ENCODE measurements around the gene TBC1D22A.
"Not testable (repeated sequence)": the region's sequence is repeated elsewhere in the genome, so short reads cannot be mapped to it uniquely, and the experiment has no call there.

The TBC1D22A gene

DNA sequence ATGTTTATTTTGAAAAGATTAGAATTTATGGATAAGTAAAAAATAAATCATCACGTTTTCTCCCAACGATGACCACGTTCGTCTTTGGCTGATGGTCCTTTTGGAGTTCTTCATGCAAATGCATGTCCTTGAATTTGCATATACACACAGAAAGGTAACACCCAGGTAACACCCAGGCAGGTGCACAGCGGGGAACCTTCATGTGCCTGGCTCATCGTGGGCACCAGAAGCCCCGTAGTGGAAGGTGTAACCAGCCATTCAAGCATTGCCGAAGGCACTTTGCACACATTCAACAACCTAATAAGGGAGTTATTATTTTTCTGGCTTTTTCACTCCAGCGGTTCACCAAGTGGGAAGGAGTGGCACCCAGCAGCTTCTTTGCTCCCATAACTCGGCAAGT lies 404.6 kb downstream of the TBC1D22A start:
- no peak for DNase-seq (ENCODE audit: low read depth in 2 of 2)

DNA sequence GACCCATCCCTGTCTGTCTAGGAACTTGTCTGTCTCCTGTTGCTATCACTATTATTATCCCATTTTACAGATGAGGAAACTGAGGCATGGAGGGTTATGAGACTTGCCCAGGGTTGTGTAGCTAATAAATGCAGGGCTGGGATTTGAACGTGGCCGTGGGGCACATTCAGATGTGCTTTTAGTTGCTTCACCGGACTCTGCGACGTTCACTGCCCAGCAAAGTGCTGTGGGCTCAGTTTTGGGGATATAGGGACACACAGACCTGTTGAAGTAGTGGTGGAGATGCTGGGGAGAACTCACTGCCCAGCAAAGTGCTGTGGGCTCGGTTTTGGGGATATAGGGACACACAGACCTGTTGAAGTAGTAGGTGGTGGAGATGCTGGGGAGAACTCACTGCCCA lies 405.5 kb downstream of the TBC1D22A start:
- DNase-seq (ENCODE audit: low read depth in 2 of 2): not testable (repeated sequence)

DNA sequence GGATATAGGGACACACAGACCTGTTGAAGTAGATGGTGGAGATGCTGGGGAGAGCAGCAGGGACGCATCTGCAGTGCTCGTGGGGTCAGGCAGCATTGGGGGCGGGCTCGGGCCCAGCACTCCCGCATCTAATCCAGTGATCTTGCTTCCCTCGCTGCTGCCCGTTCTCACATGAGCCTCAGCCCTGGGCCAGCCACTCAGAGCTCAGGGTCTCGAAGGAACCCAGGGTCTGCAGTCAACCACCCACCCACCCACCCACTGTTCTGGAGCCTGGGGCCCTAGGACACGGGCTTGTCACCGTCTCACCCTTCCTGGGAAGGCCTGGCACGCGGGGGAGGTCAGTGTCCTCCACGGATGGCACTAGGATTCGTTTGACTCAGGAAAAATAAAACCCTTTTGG lies 406.0 kb downstream of the TBC1D22A start:
- DNase-seq (ENCODE audit: low read depth in 2 of 2): no peak

DNA sequence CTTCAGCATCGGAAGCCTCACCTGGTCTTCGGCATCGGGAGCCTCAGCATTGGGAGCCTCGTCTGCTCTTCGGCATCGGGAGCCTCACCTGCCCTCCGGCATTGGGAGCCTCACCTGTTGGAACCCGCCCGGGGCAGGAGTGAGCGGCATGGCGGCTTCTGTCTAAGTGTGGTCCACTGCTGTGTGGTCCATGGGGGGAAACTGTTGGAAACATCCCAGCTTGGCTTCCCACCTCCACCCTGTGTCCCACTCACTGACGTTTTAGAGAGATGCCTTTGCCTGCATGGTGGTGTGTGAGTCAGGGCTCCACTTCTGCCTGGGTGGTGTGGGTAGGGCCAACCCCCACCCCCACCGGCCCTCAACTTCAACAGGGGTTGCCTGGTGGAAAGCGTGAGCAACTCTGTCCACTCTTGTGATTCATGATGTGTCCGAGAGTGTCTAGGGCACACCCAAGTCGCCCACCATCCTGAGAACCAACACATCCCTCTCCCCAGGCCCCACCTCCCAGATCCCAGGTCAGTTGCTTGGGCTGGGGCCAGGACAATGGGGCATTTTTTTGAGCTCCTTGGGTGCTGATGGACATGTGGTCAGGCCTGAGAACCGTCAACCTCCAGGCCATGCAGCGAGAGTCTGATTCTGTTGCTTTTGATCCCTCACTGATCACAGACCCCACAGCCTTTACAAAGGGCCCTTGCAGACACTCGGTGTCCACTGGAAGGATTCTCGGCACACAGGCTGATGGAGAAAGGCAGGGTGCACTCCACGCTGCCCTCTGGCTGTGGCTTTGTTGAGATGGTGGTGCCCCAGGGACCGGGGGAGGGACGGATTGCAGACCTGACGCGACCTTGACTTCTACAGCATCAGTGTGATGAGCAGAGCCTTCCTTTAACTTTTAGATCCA lies 406.7 kb downstream of the TBC1D22A start:
- DNase-seq (ENCODE audit: low read depth in 2 of 2): no peak

DNA sequence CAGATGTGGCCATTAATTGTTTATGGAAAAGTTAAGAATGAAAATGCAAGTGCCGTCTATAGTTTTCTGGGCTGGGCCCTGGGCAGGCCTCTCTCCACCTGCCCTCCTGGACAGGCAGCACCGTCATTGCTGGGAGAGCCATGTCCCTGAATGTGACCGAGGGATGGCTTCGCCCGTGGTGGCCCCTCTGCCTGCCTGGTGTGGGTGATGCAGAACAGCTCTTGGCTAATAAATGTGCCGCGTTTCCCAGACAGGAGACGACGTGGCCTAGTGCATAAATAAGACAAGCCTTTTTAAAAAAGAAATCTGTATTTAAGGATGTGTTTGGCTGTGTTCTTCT lies 407.3 kb downstream of the TBC1D22A start:
- DNase-seq (ENCODE audit: low read depth in 2 of 2): no peak

GRCh38 chr22:47170511-47171440 lies 408.3 kb downstream of the TBC1D22A start:
- not testable (repeated sequence) for DNase-seq (ENCODE audit: low read depth in 2 of 2)

DNA sequence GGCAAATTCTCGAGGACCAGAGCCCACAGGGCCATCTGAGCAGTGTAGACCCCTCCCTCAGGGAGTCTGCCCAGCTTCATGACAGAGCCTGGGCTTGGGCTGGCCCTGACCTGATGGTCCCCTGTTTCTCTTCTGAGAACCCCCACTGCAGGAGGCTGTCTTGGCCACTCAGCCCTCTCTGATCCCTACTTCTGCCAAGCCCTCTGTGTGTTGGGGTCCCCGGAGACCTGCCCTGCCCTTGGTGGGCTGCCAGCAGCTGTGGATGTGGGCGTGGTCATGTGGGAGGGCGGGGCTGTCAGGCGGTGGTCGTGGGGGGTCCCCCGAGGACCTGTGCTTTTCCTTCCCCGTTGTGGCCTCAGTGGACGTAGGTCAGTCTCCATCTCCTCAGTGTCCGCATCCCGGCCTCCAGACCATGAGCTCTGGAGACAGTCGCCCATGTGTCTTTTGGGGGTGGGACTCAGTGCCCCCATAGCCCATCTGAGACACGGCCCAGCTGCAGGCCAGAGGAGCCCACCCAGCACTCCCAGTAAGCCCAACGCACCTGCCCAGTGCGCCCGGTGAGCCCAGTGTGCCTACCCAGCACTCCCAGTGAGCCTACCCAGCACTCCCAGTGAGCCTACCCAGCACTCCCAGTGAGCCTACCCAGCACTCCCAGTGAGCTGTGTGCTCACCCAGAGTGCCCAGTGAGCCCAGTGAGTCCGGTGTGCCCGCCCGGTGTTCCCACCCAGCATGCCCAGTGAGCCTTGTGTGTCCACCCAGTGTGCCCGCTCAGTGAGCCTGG lies 409.2 kb downstream of the TBC1D22A start:
- no peak for DNase-seq (ENCODE audit: low read depth in 2 of 2)

DNA sequence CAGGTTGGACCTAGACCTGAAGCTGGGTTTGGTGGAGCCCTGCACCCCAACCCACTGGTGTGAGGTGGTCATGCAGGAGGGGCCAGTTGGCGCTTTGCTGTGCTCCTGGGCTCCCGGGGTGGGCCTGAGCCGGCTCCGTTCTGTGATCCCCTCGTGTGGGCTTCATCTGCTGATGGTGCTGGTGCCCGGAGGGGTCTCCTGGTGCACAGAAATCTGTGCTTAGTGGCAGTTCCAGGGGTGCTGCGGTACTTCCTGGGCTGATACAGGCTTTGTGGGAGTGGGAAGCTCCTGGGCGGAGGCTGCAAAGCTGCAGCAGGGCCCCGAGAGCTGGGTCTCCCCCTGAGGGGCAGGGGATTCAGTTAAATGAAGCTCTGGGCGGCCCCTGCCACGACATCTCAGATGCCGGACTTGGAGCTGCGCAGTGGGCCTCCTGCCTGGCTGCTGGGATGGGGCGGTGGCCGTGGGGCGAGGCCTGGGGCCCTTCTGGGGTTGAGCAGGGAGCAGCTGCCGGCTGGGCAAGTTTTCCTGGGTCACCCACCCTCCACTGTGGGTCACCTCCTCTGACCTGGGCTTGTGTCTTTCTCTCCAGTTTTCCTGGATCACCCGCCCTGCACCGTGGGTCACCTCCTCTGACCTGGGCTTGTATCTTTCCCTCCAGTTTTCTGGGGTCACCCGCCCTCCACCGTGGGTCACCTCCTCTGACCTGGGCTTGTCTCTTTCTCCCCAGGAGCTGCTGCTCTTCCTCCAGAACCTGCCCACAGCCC lies 410.5 kb downstream of the TBC1D22A start:
- no peak for DNase-seq (ENCODE audit: low read depth in 2 of 2)

GRCh38 chr22:47173535-47174021 lies 411.1 kb downstream of the TBC1D22A start:
- DNase-seq (ENCODE audit: low read depth in 2 of 2): no peak

DNA sequence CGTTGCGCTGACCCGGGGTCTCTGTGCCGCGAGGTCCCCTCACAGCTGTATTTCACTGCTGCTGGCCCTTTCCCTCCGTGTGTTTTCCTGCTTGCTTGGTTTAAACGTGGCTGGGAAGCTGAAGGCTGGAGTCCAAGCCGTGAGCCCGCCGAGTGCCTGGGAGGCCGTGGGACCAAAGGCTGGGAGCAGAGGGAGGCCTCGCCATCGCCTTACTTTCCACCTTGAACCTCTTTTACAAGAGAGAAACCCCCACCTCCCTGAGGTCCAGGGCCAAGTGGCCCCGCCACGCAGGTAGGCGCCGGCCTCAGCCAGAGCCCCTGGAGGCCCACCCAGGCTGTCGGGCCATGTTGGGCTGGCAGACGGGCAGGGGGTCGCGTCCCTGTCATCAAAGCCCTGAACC lies 411.6 kb downstream of the TBC1D22A start:
- DNase-seq (ENCODE audit: low read depth in 2 of 2): no peak

- DNase-seq (ENCODE audit: low read depth in 2 of 2): no peak
Measured at GRCh38 chr22:47174671-47175112, 412.2 kb downstream of the TBC1D22A start.

DNA sequence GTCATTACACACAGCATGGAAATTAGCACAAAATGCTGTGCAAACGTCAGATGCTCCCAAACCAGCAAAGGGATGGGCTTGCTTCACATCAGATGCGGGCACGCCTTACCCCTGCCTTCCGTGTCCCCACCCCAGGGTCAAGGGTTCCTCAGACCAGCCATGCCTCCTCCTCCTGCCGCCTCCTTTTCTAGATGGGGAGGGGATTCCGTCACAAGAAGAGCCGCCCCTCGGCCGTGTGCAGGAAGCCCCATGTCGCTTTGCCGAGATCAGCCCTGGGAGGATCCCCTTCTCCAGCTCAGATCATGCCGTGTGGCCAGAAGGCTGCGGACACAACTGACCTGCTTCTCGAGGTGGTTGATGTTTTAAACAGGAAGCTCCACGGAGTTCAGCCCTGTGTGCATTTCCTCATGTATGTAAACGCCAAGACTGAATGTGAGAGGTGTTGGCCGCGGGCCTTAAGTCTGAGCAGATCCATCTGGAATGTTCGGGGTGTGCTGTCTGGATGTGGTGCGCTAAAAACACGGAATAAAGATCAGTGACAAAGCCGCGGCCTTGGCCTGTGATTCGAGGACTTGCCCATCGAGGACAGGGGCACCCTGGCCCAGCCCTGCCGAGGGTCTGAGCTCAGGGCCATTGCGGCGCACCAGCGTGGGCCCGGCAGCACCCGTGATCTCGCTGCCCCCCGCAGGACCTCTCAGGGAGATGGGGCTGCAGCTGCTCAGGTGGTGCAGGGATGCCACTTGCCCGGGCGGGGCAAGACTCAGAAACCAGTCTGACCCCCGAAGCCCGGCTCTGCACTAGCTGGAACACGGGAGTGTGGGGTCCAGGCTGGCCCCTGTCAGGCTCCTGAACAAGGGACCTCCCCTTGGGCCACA lies 412.9 kb downstream of the TBC1D22A start:
- no peak for DNase-seq (ENCODE audit: low read depth in 2 of 2)

DNA sequence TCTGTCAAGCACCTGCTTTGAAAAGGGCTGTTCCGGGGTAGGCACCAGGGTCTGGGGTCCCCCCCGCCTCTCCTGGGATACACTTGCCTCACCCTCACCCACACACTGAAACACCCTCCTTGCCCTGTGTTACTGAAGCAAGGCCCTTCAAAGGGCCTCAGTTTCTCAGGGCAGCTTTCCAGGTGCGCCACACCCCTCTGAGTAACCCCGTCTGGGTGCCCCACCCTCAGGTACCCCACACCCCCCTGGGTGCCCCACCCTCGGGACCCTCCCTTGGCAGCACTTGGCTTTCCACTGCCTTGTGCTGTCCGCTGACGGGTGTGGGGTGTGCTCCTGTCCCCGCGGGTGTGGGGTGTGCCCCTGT lies 413.6 kb downstream of the TBC1D22A start:
- no peak for DNase-seq (ENCODE audit: low read depth in 2 of 2)

DNA sequence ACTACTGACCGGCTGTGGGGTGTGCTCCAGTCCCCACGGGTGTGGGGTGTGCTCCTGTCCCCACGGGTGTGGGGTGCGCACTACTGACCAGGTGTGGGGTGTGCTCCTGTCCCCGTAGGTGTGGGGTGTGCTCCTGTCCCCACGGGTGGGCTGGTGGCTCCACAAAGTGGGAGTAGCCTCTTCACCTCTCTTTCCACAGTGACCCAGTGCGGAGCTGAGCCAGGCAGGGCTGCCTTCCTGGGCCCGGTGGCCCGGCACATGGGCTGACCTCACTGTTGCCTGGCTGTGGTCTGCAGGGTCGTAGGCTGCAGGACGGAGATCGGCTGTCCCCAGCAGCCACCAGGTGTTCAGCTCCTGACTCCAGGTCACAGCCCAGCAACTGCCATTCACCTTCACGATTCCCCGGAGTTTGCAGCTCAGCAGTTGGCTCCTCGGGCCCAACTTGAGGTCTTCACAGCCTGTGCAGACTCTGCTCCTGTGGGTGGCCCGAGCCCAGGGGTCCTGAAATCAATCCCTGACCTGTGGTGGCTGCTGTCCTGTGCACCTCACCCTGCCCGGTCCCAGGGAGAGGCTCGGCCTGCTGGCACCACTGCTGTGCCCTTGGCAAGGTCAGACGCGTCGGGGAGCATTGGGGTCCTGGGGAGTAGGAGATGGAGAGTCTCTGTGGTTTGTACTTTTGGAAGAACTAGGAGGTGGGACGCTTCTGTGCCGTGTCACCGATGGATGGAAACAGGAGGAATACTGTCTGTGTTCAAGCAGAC lies 414.3 kb downstream of the TBC1D22A start:
- DNase-seq (ENCODE audit: low read depth in 2 of 2): no peak

DNA sequence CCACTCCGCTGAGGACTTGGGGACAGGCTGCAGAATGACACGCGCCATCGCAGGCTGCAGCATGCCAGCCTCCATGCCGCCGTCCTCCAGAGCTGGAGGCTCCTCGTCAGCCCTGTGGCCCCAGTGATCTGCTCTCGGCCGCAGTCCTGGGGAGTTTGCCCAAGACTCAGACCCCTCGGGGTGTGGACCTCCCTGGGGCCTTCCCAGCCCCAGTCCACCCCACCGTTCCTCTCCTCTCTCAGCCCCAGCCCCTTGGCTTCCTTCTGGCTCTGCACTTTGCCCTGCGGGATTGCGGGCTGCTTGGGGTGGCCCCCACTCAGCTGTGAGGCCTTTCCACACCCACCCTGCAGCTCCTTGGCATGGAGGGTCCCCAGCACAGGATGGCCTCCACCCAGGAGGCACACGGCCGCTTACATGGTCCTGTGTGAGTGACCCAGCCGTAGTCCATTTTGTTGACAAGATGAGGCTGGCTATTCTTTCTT lies 414.9 kb downstream of the TBC1D22A start:
- no peak for DNase-seq (ENCODE audit: low read depth in 2 of 2)

DNA sequence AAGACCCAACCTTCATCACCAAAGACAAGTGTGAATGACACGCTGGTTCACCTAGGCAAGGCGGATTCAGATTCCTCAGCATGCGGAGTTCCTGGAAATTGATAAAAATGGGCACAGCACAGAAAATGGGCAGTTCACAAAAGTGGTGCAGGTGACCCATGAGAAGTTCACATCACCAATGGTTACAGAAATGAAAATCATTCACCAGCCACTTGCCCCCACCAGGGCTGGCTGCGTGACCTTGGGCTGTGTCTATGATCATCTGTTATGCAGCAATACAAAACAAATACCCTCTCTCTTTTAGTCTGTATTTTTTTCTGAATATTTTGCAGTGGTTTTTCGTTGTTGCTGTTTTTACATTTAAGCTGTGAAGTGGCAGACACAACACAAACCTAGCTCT lies 415.9 kb downstream of the TBC1D22A start:
- DNase-seq (ENCODE audit: low read depth in 2 of 2): no peak

GRCh38 chr22:47180796-47181195 lies 418.3 kb downstream of the TBC1D22A start:
- DNase-seq (ENCODE audit: low read depth in 2 of 2): no peak

GRCh38 chr22:47187176-47187957 lies 424.9 kb downstream of the TBC1D22A start:
- no peak for DNase-seq (ENCODE audit: low read depth in 2 of 2)

Measured in stimulated activated CD8-positive, alpha-beta memory T cell treated with anti-CD3 and anti-CD28 coated beads, Interleukin-15, amount 100 ng/mL, for 48 hours (primary cell).